ENCODE results near the gene PTPRN2. TPM values are rescaled to one million over a fixed set of nuclear protein-coding genes. Genes with fewer than 3 reads are reported as not detected.

The PTPRN2 gene
- total and polyA plus RNA-seq, 2 of the 8 experiments (the other 6 are each of a cell fraction or from before 2014, with no cell fraction given), result 2.6 to 4.5 TPM

- Histone ChIP-seq H3K9me3 (ENCODE audit: insufficient read depth in 2 of 2, low read depth in 1 of 2, low read length in 1 of 2) (no peaks in the 10 kb centered on the region), H3K4me2 (ENCODE audit: insufficient read depth in 1 of 2, low read depth in 2 of 2, low read length in 2 of 2) (no peak overlapping the region), H4K20me1 (replicated peaks in 1 of 2; ENCODE audit: control insufficient read depth in 1 of 2, insufficient read depth in 2 of 2, low read length in 2 of 2) (peaks cover 0 to 5% of the 10 kb centered on the region in 2 experiments), H3K23ac (ENCODE audit: insufficient read length) (no peak overlapping the region), H2BK12ac (ENCODE audit: low read depth, low read length) (no peak overlapping the region), H3K4me3 (ENCODE audit: extremely low read depth in 1 of 4, insufficient read depth in 2 of 4, low read depth in 3 of 4, low read length in 4 of 4) (no peak overlapping the region), H3K4me1 (replicated peaks in 1 of 4; ENCODE audit: control insufficient read depth in 3 of 4, insufficient read depth in 4 of 4, low read length in 3 of 4) (no peaks in the 10 kb centered on the region), H2AFZ (ENCODE audit: low read length) (no peak overlapping the region), H3K4ac (replicated peaks; ENCODE audit: insufficient read length, low read depth, low read length) (no peak overlapping the region), H4K8ac (ENCODE audit: extremely low read depth, insufficient read depth, low read length) (no peak overlapping the region), H3K36me3 (ENCODE audit: control insufficient read depth in 2 of 4, insufficient read depth in 4 of 4, low read length in 3 of 4) (no peaks in the 10 kb centered on the region), H3K56ac (replicated peaks; ENCODE audit: insufficient read length, low read depth, low read length) (no peak overlapping the region), H3K14ac (ENCODE audit: insufficient read length) (no peak overlapping the region), H3K79me1 (ENCODE audit: low read depth, low read length) (no peaks in the 10 kb centered on the region), H2BK20ac (ENCODE audit: low read length) (no peak overlapping the region), H3K27me3 (replicated peaks in 1 of 4; ENCODE audit: control insufficient read depth in 3 of 4, extremely low read depth in 1 of 4, insufficient read depth in 3 of 4, low read length in 3 of 4) (no peaks in the 10 kb centered on the region; a peak in 3 of 7 replicates), H3K23me2 (ENCODE audit: low read depth, low read length) (no peaks in the 10 kb centered on the region), H3K18ac (ENCODE audit: extremely low read depth, low read length) (no peak overlapping the region), H4K5ac (ENCODE audit: insufficient read length, low read depth, low read length) (no peak overlapping the region), H3K9ac (replicated peaks in 1 of 4; ENCODE audit: extremely low read depth in 1 of 4, low read depth in 3 of 4, low read length in 3 of 4) (no peak overlapping the region), H3K79me2 (ENCODE audit: control insufficient read depth in 1 of 2, insufficient read depth in 2 of 2, low read length in 2 of 2) (no peaks in the 10 kb centered on the region), H2BK120ac (replicated peaks; ENCODE audit: low read depth, low read length) (no peak overlapping the region), H2AK5ac (ENCODE audit: low read depth, low read length) (no peak overlapping the region), H2BK5ac (ENCODE audit: low read depth, low read length) (no peak overlapping the region), H3K27ac (ENCODE audit: low read depth, low read length) (no peak overlapping the region), H4K91ac (replicated peaks; ENCODE audit: insufficient read length, low read length) (no peak overlapping the region), H2BK15ac (ENCODE audit: low read length) (no peak overlapping the region)
- ChIA-PET POLR2A (ENCODE audit: partially characterized antibody) (no interaction called here), CTCF (ENCODE audit: partially characterized antibody) (interaction anchor here (0.6 to 1.1 kb wide), 6 partner anchors 11 to 726 kb away, joined by 3 read pairs; no protein-coding TSS in a partner anchor)
- 91% methylated on average over 8 of the region's 8 CpGs; no CpG with 5 or more reads in 1 of the 2 experiments for WGBS, 2 experiments (ENCODE audit: extremely low coverage in 1 of 2, insufficient coverage in 1 of 2, insufficient read length in 1 of 2, insufficient replicate concordance in 2 of 2, low coverage in 1 of 2, low lambda C conversion rate in 2 of 2, missing lambda C conversion rate in 1 of 2)
- FAIRE-seq (no peak), DNase-seq (ENCODE audit: low read depth in 1 of 2, low spot score in 2 of 2) (no peak)
- TF ChIP-seq CBX5 (IDR thresholded peaks at IDR 0.05; ENCODE audit: low read depth, low read length) (no peak), EZH2 (IDR thresholded peaks at IDR 0.05; ENCODE audit: low read depth, low read length, severe bottlenecking) (no peak)
Observed at GRCh38 chr7:157627033-157627432, 960.6 kb downstream of the PTPRN2 start.

All from H1 (cell line).